GM19099 (cell line): Measurements from ENCODE around the gene POU2F2.

Experiments
- POLR2A ChIP-seq: IDR thresholded peaks from 3 replicates; pipeline ENCODE4 v1.6.1; 2011; ENCODE audit warnings: low read depth; ENCODE audit not compliant: insufficient read length; ENCODE audit errors: extremely low read depth

Gene POU2F2

GRCh38 chr19:42074513-42075363 is 57.5 kb downstream of the POU2F2 start:
- TF ChIP-seq POLR2A, result no peak

GRCh38 chr19:42071247-42071646 is 61.0 kb downstream of the POU2F2 start:
- TF ChIP-seq POLR2A, result no peak

GRCh38 chr19:42069619-42070351 is 62.5 kb downstream of the POU2F2 start, which contains the start of gene GRIK5:
Gene GRIK5, minus strand, starts transcription at chr19:42070206. Its CDS starts 4,436 bp downstream, at chr19:42065770.
- TF ChIP-seq POLR2A, result no peak

- no peak for TF ChIP-seq POLR2A
These were observed 63.3 kb downstream of the POU2F2 start for GRCh38 chr19:42068756-42069571.

- TF ChIP-seq POLR2A, result no peak
These were observed 63.9 kb downstream of the POU2F2 start for GRCh38 chr19:42068361-42068755.

GRCh38 chr19:42067315-42067888 is 64.8 kb downstream of the POU2F2 start:
- TF ChIP-seq POLR2A, result no peak

GRCh38 chr19:42066075-42066754 is 66.0 kb downstream of the POU2F2 start:
- no peak for TF ChIP-seq POLR2A

GRCh38 chr19:42065511-42065910 is 66.7 kb downstream of the POU2F2 start:
- no peak for TF ChIP-seq POLR2A

- no peak for TF ChIP-seq POLR2A
These were observed 67.2 kb downstream of the POU2F2 start for GRCh38 chr19:42065051-42065450.

- TF ChIP-seq POLR2A, result no peak
These were observed 67.8 kb downstream of the POU2F2 start for GRCh38 chr19:42064432-42064831.

GRCh38 chr19:42062381-42062780 is 69.9 kb downstream of the POU2F2 start:
- no peak for TF ChIP-seq POLR2A

GRCh38 chr19:42060117-42060516 is 72.1 kb downstream of the POU2F2 start:
- TF ChIP-seq POLR2A, result no peak

- no peak for TF ChIP-seq POLR2A
These were observed 73.0 kb downstream of the POU2F2 start for GRCh38 chr19:42059196-42059595.

- TF ChIP-seq POLR2A, result no peak
These were observed 74.4 kb downstream of the POU2F2 start for GRCh38 chr19:42057846-42058245.
